ENCODE measurements around the gene MOB1B.
"Not testable (repeated sequence)": the region's sequence is repeated elsewhere in the genome, so short reads cannot be mapped to it uniquely, and the experiment has no call there.

Gene MOB1B

GRCh38 chr4:71008196-71008595 is 106.0 kb downstream of the MOB1B start:
- DNase-seq (ENCODE audit: low read depth in 2 of 2): no peak

GRCh38 chr4:71009086-71009485 is 106.9 kb downstream of the MOB1B start:
- DNase-seq (ENCODE audit: low read depth in 2 of 2): peak; percentile 39 to 48

- peak; percentile 34 to 36 for DNase-seq (ENCODE audit: low read depth in 2 of 2)
Measured at GRCh38 chr4:71009890-71010588, 107.9 kb downstream of the MOB1B start.

GRCh38 chr4:71011451-71011850 is 109.3 kb downstream of the MOB1B start:
- no peak for DNase-seq (ENCODE audit: low read depth in 2 of 2)

GRCh38 chr4:71017391-71017790 is 115.2 kb downstream of the MOB1B start:
- not testable (repeated sequence) for DNase-seq (ENCODE audit: low read depth in 2 of 2)

- DNase-seq (ENCODE audit: low read depth in 2 of 2): no peak
Measured at GRCh38 chr4:71020611-71021010, 118.4 kb downstream of the MOB1B start.

GRCh38 chr4:71025654-71026053 is 123.5 kb downstream of the MOB1B start:
- DNase-seq (ENCODE audit: low read depth in 2 of 2): no peak

- DNase-seq (ENCODE audit: low read depth in 2 of 2): peak; percentile 70 to 73
Measured at GRCh38 chr4:71026086-71026485, 123.9 kb downstream of the MOB1B start.

GRCh38 chr4:71027611-71028010 is 125.4 kb downstream of the MOB1B start:
- no peak for DNase-seq (ENCODE audit: low read depth in 2 of 2)

GRCh38 chr4:71029504-71029903 is 127.3 kb downstream of the MOB1B start:
- DNase-seq (ENCODE audit: low read depth in 2 of 2): no peak

GRCh38 chr4:71032106-71032505 is 129.9 kb downstream of the MOB1B start:
- peak; percentile 32 to 44 for DNase-seq (ENCODE audit: low read depth in 2 of 2)
